HEK293T (cell line): Measurements from ENCODE around the gene NRG3.
"Not testable (repeated sequence)": the region's sequence is repeated elsewhere in the genome, so short reads cannot be mapped to it uniquely, and the experiment has no call there.

Experiments used
- CTCF ChIA-PET: fragments of 350-600 bp; formaldehyde crosslinking; extraction: SDS; loops from one replicate; lab custom pipeline; 2021; ENCODE audit warnings: antibody characterized with exemption, inconsistent platforms; lab: Yijun Ruan, JAX
- POLR2A ChIA-PET: fragments of 350-600 bp; formaldehyde crosslinking; extraction: SDS; loops from one replicate; lab custom pipeline; 2020; ENCODE audit warnings: antibody characterized with exemption, inconsistent platforms; lab: Yijun Ruan, JAX
- DNase-seq: peaks from one replicate; pipeline ENCODE4 v3.0.0; 2012; ENCODE audit warnings: mixed read lengths; ENCODE audit errors: extremely low spot score
- ARNT ChIP-seq: fragments of 450-650 bp; IDR thresholded peaks from 2 replicates; pipeline ENCODE4 v1.6.1; 2017; ENCODE audit warnings: mild to moderate bottlenecking
- BHLHE40 ChIP-seq: fragments of 450-650 bp; IDR thresholded peaks from 2 replicates; pipeline ENCODE4 v1.6.1; 2016; ENCODE audit warnings: mild to moderate bottlenecking, moderate library complexity, borderline replicate concordance
- CTBP1 ChIP-seq: fragments of 450-650 bp; IDR thresholded peaks from 2 replicates; pipeline ENCODE4 v1.6.1; 2016; ENCODE audit warnings: borderline replicate concordance
- ELF4 ChIP-seq: fragments of 450-650 bp; IDR thresholded peaks from 2 replicates; pipeline ENCODE4 v1.6.1; 2017; ENCODE audit warnings: antibody characterized with exemption
- FOXA1 ChIP-seq: fragments of 450-650 bp; IDR thresholded peaks from 2 replicates; pipeline ENCODE4 v1.6.1; 2016; ENCODE audit warnings: mild to moderate bottlenecking
- FOXK2 ChIP-seq: fragments of 450-650 bp; IDR thresholded peaks from 2 replicates; pipeline ENCODE4 v1.6.1; 2016; ENCODE audit warnings: mild to moderate bottlenecking
- FOXM1 ChIP-seq: fragments of 450-650 bp; IDR thresholded peaks from 2 replicates; pipeline ENCODE4 v1.6.1; 2017; ENCODE audit warnings: mild to moderate bottlenecking, borderline replicate concordance
- HDGF ChIP-seq: fragments of 450-650 bp; IDR thresholded peaks from 2 replicates; pipeline ENCODE4 v1.6.1; 2017; ENCODE audit warnings: antibody characterized with exemption, borderline replicate concordance
- L3MBTL2 ChIP-seq: fragments of 450-650 bp; conservative IDR thresholded peaks from 2 replicates; pipeline ENCODE4 v1.6.1; 2016; ENCODE audit warnings: mild to moderate bottlenecking
- LEF1 ChIP-seq: fragments of 450-650 bp; IDR thresholded peaks from 2 replicates; pipeline ENCODE4 v1.6.1; 2017; ENCODE audit warnings: mild to moderate bottlenecking, borderline replicate concordance
- NFRKB ChIP-seq: fragments of 450-650 bp; IDR thresholded peaks from 2 replicates; pipeline ENCODE4 v1.6.1; 2016; ENCODE audit warnings: mild to moderate bottlenecking, moderate library complexity
- PKNOX1 ChIP-seq: fragments of 450-650 bp; IDR thresholded peaks from 2 replicates; pipeline ENCODE4 v1.6.1; 2016
- SP1 ChIP-seq: fragments of 450-650 bp; IDR thresholded peaks from 2 replicates; pipeline ENCODE4 v1.6.1; 2017
- SUZ12 ChIP-seq: fragments of 450-650 bp; IDR thresholded peaks from 2 replicates; pipeline ENCODE4 v1.6.1; 2016; ENCODE audit warnings: mild to moderate bottlenecking
- TARDBP ChIP-seq: fragments of 450-650 bp; IDR thresholded peaks from 2 replicates; pipeline ENCODE4 v1.6.1; 2016
- ZNF384 ChIP-seq: fragments of 450-650 bp; IDR thresholded peaks from 2 replicates; pipeline ENCODE4 v1.6.1; 2016

Gene NRG3

GRCh38 chr10:82953909-82954308, 1078.9 kb downstream of the NRG3 start:
- ChIA-PET POLR2A (no interaction called here), CTCF (no interaction called here)
- TF ChIP-seq SP1 (no peak), LEF1 (no peak), L3MBTL2 (no peak), BHLHE40 (no peak), ZNF384 (no peak)

GRCh38 chr10:82960421-82961060, 1085.5 kb downstream of the NRG3 start:
- POLR2A ChIA-PET, CTCF ChIA-PET, DNase-seq: not testable (repeated sequence)

More at GRCh38 chr10:82953909-82954308, 1078.9 kb downstream of the NRG3 start:
- DNase-seq, result no peak

- no peak for DNase-seq
These were observed 1086.9 kb downstream of the NRG3 start for GRCh38 chr10:82961864-82962263.

GRCh38 chr10:82966130-82966529, 1091.1 kb downstream of the NRG3 start:
- POLR2A ChIA-PET, result no interaction called here
- CTCF ChIA-PET, result no interaction called here
- TF ChIP-seq TARDBP, result no peak
- TF ChIP-seq ELF4, result no peak
- no peak for TF ChIP-seq SP1
- no peak for TF ChIP-seq NFRKB
- no peak for TF ChIP-seq BHLHE40
- TF ChIP-seq CTBP1, result no peak
- no peak for TF ChIP-seq SUZ12
- no peak for TF ChIP-seq PKNOX1
- TF ChIP-seq FOXM1, result no peak
- no peak for TF ChIP-seq FOXA1
- TF ChIP-seq LEF1, result no peak
- no peak for TF ChIP-seq ZNF384
- TF ChIP-seq FOXK2, result no peak
- TF ChIP-seq HDGF, result no peak
- TF ChIP-seq ARNT, result no peak
- TF ChIP-seq L3MBTL2, result no peak
- no peak for DNase-seq

More at GRCh38 chr10:82961864-82962263, 1086.9 kb downstream of the NRG3 start:
- TF ChIP-seq TARDBP, result no peak
- no peak for TF ChIP-seq SUZ12
- no peak for TF ChIP-seq FOXK2
- no peak for TF ChIP-seq PKNOX1
- TF ChIP-seq L3MBTL2, result no peak
- TF ChIP-seq ELF4, result no peak
- no peak for TF ChIP-seq CTBP1
- TF ChIP-seq ARNT, result no peak
- TF ChIP-seq BHLHE40, result no peak
- TF ChIP-seq FOXM1, result no peak
- TF ChIP-seq LEF1, result no peak
- POLR2A ChIA-PET, result no interaction called here
- CTCF ChIA-PET, result no interaction called here

- TF ChIP-seq ARNT (no peak), HDGF (no peak), FOXA1 (no peak), PKNOX1 (no peak), CTBP1 (no peak)
- no peak for DNase-seq
- ChIA-PET CTCF (no interaction called here), POLR2A (no interaction called here)
These were observed 1093.5 kb downstream of the NRG3 start for GRCh38 chr10:82968533-82968932.

GRCh38 chr10:82969405-82969804, 1094.4 kb downstream of the NRG3 start:
- no peak for TF ChIP-seq FOXA1
- TF ChIP-seq FOXM1, result no peak
- TF ChIP-seq PKNOX1, result no peak
- no peak for TF ChIP-seq SUZ12

GRCh38 chr10:82980321-82980720, 1105.3 kb downstream of the NRG3 start:
- TF ChIP-seq ARNT, result no peak
- no peak for TF ChIP-seq NFRKB
- TF ChIP-seq L3MBTL2, result no peak
- no peak for TF ChIP-seq BHLHE40
- TF ChIP-seq CTBP1, result no peak
- no peak for TF ChIP-seq HDGF
- TF ChIP-seq PKNOX1, result no peak
- no peak for TF ChIP-seq ZNF384
- no peak for TF ChIP-seq FOXM1
- TF ChIP-seq SUZ12, result no peak
- no peak for TF ChIP-seq TARDBP
- no peak for TF ChIP-seq ELF4
- no peak for TF ChIP-seq FOXA1
- TF ChIP-seq LEF1, result no peak
- TF ChIP-seq FOXK2, result no peak
- TF ChIP-seq SP1, result no peak
- POLR2A ChIA-PET, result no interaction called here
- CTCF ChIA-PET, result no interaction called here
- no peak for DNase-seq

More at GRCh38 chr10:82969405-82969804, 1094.4 kb downstream of the NRG3 start:
- no peak for DNase-seq
- POLR2A ChIA-PET, result no interaction called here
- CTCF ChIA-PET, result interaction anchor here (0.9 kb wide), 1 partner anchor 173 kb away, joined by 4 read pairs; no protein-coding TSS in a partner anchor
